ENCODE results near the gene FANCE.

FANCE gene

DNA sequence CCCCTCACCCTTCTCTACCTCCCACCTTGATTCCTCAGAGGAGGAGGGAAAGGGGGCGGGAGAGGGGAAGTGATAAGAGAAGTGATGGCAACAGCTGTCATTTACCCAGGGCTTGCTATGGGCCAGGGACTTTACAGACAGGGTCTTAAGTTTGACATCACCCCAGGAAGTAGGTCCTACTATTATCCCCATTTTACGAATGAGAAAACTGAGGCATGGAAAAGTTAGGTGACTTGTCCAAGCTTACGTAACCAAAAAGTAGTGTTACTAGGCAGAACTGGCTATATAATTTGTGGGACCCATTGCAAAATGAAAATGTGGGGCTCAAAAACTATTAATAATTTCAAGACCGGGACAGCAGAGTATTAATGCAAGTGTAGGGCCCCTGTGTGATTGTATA, 10.5 kb upstream of the FANCE start:
- H3K4me3 ChIP-seq (ENCODE audit: low read depth, low read length) = no peak overlapping the region
- DNase-seq (ENCODE audit: low read depth) = no peak
- TF ChIP-seq, protein P1, sequence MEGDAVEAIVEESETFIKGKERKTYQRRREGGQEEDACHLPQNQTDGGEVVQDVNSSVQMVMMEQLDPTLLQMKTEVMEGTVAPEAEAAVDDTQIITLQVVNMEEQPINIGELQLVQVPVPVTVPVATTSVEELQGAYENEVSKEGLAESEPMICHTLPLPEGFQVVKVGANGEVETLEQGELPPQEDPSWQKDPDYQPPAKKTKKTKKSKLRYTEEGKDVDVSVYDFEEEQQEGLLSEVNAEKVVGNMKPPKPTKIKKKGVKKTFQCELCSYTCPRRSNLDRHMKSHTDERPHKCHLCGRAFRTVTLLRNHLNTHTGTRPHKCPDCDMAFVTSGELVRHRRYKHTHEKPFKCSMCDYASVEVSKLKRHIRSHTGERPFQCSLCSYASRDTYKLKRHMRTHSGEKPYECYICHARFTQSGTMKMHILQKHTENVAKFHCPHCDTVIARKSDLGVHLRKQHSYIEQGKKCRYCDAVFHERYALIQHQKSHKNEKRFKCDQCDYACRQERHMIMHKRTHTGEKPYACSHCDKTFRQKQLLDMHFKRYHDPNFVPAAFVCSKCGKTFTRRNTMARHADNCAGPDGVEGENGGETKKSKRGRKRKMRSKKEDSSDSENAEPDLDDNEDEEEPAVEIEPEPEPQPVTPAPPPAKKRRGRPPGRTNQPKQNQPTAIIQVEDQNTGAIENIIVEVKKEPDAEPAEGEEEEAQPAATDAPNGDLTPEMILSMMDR (IDR thresholded peaks at IDR 0.05; ENCODE audit: insufficient read depth, low read depth, low read length, missing control alignments) = no peak

DNA sequence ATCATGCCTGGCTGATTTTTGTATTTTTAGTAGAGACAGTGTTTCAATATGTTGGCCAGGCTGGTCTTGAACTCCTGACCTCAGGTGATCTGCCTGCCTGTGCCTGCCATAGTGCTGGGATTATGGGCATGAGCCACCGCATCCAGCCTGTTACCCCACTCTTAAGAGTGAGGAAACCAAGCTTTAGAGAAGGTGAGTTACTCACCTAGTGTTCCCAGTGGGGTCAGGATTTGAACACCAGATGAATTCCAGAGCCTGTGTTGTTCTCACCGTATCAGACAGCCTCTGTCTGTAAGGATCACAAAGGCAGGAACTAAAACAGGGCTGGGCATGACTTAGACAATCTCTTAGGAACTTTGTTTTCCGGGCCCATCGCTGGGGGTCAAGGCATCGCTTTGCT, 9.4 kb upstream of the FANCE start:
- DNase-seq (ENCODE audit: low read depth) = no peak
- no peak overlapping the region for H3K4me3 ChIP-seq (ENCODE audit: low read depth, low read length)
- TF ChIP-seq, protein P1 (IDR thresholded peaks at IDR 0.05; ENCODE audit: insufficient read depth, low read depth, low read length, missing control alignments) = no peak

DNA sequence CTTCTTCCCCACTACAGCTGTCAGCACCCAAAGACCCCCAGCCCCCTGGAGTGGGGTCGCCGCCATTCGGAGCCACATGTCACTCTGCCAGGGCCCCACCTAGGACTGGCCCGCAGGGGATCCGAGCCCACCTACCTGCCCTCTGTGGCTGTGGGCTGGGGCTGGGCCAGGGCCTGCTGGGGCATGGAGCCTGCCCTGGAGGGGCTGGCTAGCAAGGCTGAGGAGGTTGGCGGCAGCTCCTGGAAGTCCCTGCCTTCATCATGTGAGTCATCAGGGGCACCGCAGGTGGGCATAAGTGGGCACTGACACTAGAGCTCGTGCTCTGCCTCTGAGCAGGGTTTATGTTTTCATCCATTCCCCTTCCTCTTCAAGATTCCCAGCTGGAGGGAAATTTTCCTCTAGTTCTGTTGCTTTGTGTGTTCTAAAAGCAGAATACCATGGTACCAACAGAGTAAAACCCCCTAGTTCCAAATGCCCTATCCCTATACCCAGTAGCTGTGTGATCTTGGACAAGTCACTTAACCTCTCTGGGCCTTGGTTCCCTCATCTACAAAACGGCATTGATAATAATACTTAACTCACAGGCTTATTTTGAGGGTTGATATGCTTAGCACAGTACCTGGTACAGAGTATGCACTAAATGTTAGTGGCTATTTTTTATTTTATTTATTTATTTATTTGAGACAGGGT, 8.7 kb upstream of the FANCE start:
- H3K4me3 ChIP-seq (ENCODE audit: low read depth, low read length) = no peak overlapping the region
- TF ChIP-seq, protein P1 (IDR thresholded peaks at IDR 0.05; ENCODE audit: insufficient read depth, low read depth, low read length, missing control alignments) = no peak
- no peak for DNase-seq (ENCODE audit: low read depth)

DNA sequence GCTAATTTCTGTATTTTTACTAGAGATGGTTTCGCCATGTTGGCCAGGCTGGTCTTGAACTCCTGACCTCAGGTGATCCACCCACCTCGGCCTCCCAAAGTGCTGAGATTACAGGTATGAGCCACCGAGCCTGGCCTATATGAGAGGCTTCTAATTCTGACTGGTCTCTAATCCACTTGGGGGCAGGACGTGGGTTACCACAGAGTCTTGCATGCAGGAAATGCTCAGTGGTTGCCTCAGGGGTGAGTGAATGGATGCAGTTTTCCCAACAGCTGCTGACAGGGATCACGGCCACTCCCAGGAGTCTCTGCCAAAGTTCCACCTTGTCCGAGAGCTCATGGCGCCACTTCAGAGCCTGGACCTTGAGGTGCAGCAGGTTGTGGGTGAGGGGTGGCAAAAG, 6.4 kb upstream of the FANCE start:
- TF ChIP-seq, protein P1 (IDR thresholded peaks at IDR 0.05; ENCODE audit: insufficient read depth, low read depth, low read length, missing control alignments) = no peak
- DNase-seq (ENCODE audit: low read depth) = peak; percentile 31
- H3K4me3 ChIP-seq (ENCODE audit: low read depth, low read length) = no peak overlapping the region

DNA sequence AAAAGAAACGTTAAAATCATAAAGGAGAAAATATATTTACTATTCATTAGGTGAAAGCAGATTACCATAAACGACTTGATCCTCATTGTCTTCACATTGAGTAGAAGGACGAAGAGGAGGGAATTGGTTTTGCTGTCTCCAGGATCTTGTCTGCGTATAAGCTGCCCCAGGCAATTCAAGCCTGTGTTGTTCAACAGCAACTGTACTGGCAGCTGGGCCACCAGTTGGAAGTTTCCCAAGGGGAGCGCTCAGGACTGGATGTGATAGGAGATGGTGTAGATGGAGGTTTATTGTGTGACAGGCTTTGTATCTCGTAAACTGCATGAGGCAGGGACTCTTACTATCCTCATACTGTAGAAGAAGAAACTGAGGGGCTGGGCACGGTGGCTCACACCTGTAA, 3.9 kb upstream of the FANCE start:
- no peak overlapping the region for H3K4me3 ChIP-seq (ENCODE audit: low read depth, low read length)
- TF ChIP-seq, protein P1 (IDR thresholded peaks at IDR 0.05; ENCODE audit: insufficient read depth, low read depth, low read length, missing control alignments) = no peak
- no peak for DNase-seq (ENCODE audit: low read depth)

DNA sequence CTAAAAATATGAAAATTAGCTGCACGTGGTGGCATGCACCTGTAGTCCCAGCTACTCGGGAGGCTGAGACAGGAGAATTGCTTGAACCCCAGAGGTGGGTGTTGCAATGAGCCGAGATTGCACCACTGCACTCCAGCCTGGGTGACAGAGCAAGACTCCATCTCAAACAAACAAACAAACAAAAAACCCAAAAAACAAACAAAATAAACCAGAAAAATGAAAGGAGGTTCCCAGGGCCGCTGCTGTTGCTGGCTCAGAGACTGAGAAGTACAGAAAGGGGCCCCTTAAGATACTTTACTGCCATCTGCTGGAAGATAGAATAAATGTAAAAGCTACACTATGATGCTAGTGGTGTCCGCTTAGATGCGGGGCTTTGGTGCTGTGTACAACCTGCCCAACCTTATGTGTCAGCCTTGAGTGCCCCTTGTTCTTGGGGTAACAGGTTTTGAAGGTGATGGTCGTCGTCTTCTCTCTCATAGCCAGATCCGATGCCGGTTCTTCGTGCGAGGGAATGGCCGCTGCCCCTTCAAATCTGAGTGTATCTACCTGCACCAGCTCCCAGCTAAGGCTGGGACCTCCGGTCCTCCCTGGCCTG, 2.8 kb upstream of the FANCE start:
- DNase-seq (ENCODE audit: low read depth) = peak; percentile 77
- no peak overlapping the region for H3K4me3 ChIP-seq (ENCODE audit: low read depth, low read length)
- TF ChIP-seq, protein P1 (IDR thresholded peaks at IDR 0.05; ENCODE audit: insufficient read depth, low read depth, low read length, missing control alignments) = peak; percentile 56

All from GM12865 (cell line).